H9 (cell line): Measurements from ENCODE around the gene COX11. TPM values are rescaled to one million over a fixed set of nuclear protein-coding genes. Genes with fewer than 3 reads are reported as not detected.

Source experiments
- DNase-seq: peaks from one replicate; pipeline ENCODE4 v3.0.0-alpha.2; 2017
- H2AFZ ChIP-seq: one replicate; pipeline ENCODE4 v1.6.1; 2013; ENCODE audit warnings: mild to moderate bottlenecking, low read length, control low read depth, moderate library complexity
- H2AK5ac ChIP-seq: 2 replicates; pipeline ENCODE4 v1.6.1; 2013; ENCODE audit warnings: low read length, control low read depth, mixed read lengths; ENCODE audit not compliant: insufficient read length
- H2BK120ac ChIP-seq: one replicate; pipeline ENCODE4 v1.6.1; 2013; ENCODE audit warnings: low read depth, mild to moderate bottlenecking, low read length, control low read depth, inconsistent platforms; ENCODE audit not compliant: poor library complexity, severe bottlenecking
- H2BK12ac ChIP-seq: 2 replicates; pipeline ENCODE4 v1.6.1; 2013; ENCODE audit warnings: low read length, control low read depth, mixed read lengths, low read depth; ENCODE audit not compliant: insufficient read length
- H2BK15ac ChIP-seq: 2 replicates; pipeline ENCODE4 v1.6.1; 2013; ENCODE audit warnings: low read depth, low read length, control low read depth
- H2BK20ac ChIP-seq: one replicate; pipeline ENCODE4 v1.6.1; 2013; ENCODE audit warnings: low read depth, mild to moderate bottlenecking, low read length, control low read depth, inconsistent platforms; ENCODE audit not compliant: poor library complexity, severe bottlenecking
- H2BK5ac ChIP-seq: 2 replicates; pipeline ENCODE4 v1.6.1; 2013; ENCODE audit warnings: low read length, control low read depth, mixed read lengths; ENCODE audit not compliant: insufficient read length
- H3K14ac ChIP-seq: 2 replicates; pipeline ENCODE4 v1.6.1; 2013; ENCODE audit warnings: low read length, control low read depth; ENCODE audit not compliant: insufficient read depth
- H3K18ac ChIP-seq: 2 replicates; pipeline ENCODE4 v1.6.1; 2013; ENCODE audit warnings: low read depth, mild to moderate bottlenecking, mixed read lengths, low read length, control low read depth; ENCODE audit not compliant: insufficient read length
- H3K23ac ChIP-seq: 2 replicates; pipeline ENCODE4 v1.6.1; 2013; ENCODE audit warnings: low read length, control low read depth, mixed read lengths, low read depth; ENCODE audit not compliant: insufficient read length
- H3K23me2 ChIP-seq: 2 replicates; pipeline ENCODE4 v1.6.1; 2013; ENCODE audit warnings: low read depth, mild to moderate bottlenecking, mixed read lengths, low read length, control low read depth; ENCODE audit not compliant: insufficient read length, poor library complexity, severe bottlenecking
- H3K27ac ChIP-seq: 2 replicates; pipeline ENCODE4 v1.5.1; 2013; ENCODE audit warnings: low read length, control low read depth, mixed read lengths, low read depth; ENCODE audit not compliant: insufficient read length
- H3K27me3 ChIP-seq: 2 replicates; pipeline ENCODE4 v1.6.1; 2013; ENCODE audit warnings: low read length, control low read depth, inconsistent platforms; ENCODE audit not compliant: insufficient read depth
- H3K4ac ChIP-seq: 2 replicates; pipeline ENCODE4 v1.6.1; 2013; ENCODE audit warnings: low read depth, mild to moderate bottlenecking, control low read depth, inconsistent platforms, low read length, moderate library complexity
- H3K4me1 ChIP-seq: 2 replicates; pipeline ENCODE4 v1.6.1; 2013; ENCODE audit warnings: low read length, control low read depth, inconsistent platforms; ENCODE audit not compliant: insufficient read depth
- H3K4me2 ChIP-seq: 2 replicates; pipeline ENCODE4 v1.6.1; 2013; ENCODE audit warnings: low read length, control low read depth, mixed read lengths; ENCODE audit not compliant: insufficient read length, insufficient read depth
- H3K56ac ChIP-seq: 2 replicates; pipeline ENCODE4 v1.6.1; 2013; ENCODE audit warnings: low read depth, mild to moderate bottlenecking, mixed read lengths, low read length, control low read depth; ENCODE audit not compliant: insufficient read length
- H3K79me1 ChIP-seq: 2 replicates; pipeline ENCODE4 v1.6.1; 2013; ENCODE audit warnings: low read depth, mild to moderate bottlenecking, moderate library complexity, low read length, control low read depth, inconsistent platforms; ENCODE audit not compliant: insufficient read depth, poor library complexity, severe bottlenecking
- H3K79me2 ChIP-seq: 2 replicates; pipeline ENCODE4 v1.6.1; 2013; ENCODE audit warnings: low read length, control low read depth, inconsistent platforms; ENCODE audit not compliant: insufficient read depth
- H3K9ac ChIP-seq: 2 replicates; pipeline ENCODE4 v1.6.1; 2013; ENCODE audit warnings: low read length, control low read depth, mixed read lengths; ENCODE audit not compliant: insufficient read length; ENCODE audit errors: extremely low read depth
- H3K9me3 ChIP-seq: one replicate; pipeline ENCODE4 v1.6.1; 2013; ENCODE audit warnings: low read depth, low read length, inconsistent platforms; ENCODE audit not compliant: control insufficient read depth
- H3T11ph ChIP-seq: one replicate; pipeline ENCODE4 v1.6.1; 2013; ENCODE audit warnings: mild to moderate bottlenecking, low read length, control low read depth, inconsistent platforms
- H4K20me1 ChIP-seq: one replicate; pipeline ENCODE4 v1.6.1; 2013; ENCODE audit not compliant: control insufficient read depth, insufficient read length, insufficient read depth
- H4K5ac ChIP-seq: 2 replicates; pipeline ENCODE4 v1.6.1; 2013; ENCODE audit warnings: low read depth, mild to moderate bottlenecking, mixed read lengths, low read length, control low read depth; ENCODE audit not compliant: insufficient read length
- H4K8ac ChIP-seq: replicated peaks from 2 replicates; pipeline ENCODE4 v1.6.1; 2013; ENCODE audit warnings: low read length, control low read depth, mixed read lengths, low read depth; ENCODE audit not compliant: insufficient read length
- H4K91ac ChIP-seq: 2 replicates; pipeline ENCODE4 v1.6.1; 2013; ENCODE audit warnings: low read depth, mild to moderate bottlenecking, moderate library complexity, mixed read lengths, low read length, control low read depth; ENCODE audit not compliant: insufficient read length
- H3K27ac Mint-ChIP-seq, 3 experiments: 2 replicates in 2 of 3; 3 replicates in 1 of 3; pipeline ENCODE4 v1.8.0; 2020 to 2021; ENCODE audit warnings: mixed read lengths in 3 of 3, mild to moderate bottlenecking in 1 of 3, moderate library complexity in 1 of 3
- H3K27me3 Mint-ChIP-seq: 2 replicates; pipeline ENCODE4 v1.8.0; 2021; ENCODE audit warnings: low read depth, mild to moderate bottlenecking, moderate library complexity, mixed read lengths
- H3K36me3 Mint-ChIP-seq, 3 experiments: 2 replicates in 2 of 3; 3 replicates in 1 of 3; pipeline ENCODE4 v1.8.0; 2020 to 2021; ENCODE audit warnings: low read depth in 3 of 3, mixed read lengths in 3 of 3; ENCODE audit not compliant: insufficient read depth in 1 of 3
- H3K4me1 Mint-ChIP-seq, 2 experiments: 2 replicates each; pipeline ENCODE4 v1.8.0; 2020; ENCODE audit warnings: mixed read lengths in 2 of 2
- H3K4me3 Mint-ChIP-seq, 2 experiments: 2 replicates in 1 of 2; 3 replicates in 1 of 2; pipeline ENCODE4 v1.8.0; 2020 to 2021; ENCODE audit warnings: mild to moderate bottlenecking in 2 of 2, mixed read lengths in 2 of 2, moderate library complexity in 1 of 2
- H3K9me3 Mint-ChIP-seq, 2 experiments: 2 replicates in 1 of 2; 3 replicates in 1 of 2; pipeline ENCODE4 v1.8.0; 2020; ENCODE audit warnings: mild to moderate bottlenecking in 2 of 2, mixed read lengths in 2 of 2, moderate library complexity in 1 of 2
- CTCF ChIP-seq: fragments of 200-600 bp; sonication (generic); conservative IDR thresholded peaks from 3 replicates; pipeline ENCODE4 v1.8.0; 2021; ENCODE audit warnings: antibody characterized with exemption, mild to moderate bottlenecking
- WGBS: extraction: QIAGEN DNeasy Blood & Tissue Kit; methylation state at CpG from one replicate; pipeline ENCODE4 v1.1.7; 2013; ENCODE audit warnings: missing lambda C conversion rate, low lambda C conversion rate, mixed read lengths; ENCODE audit not compliant: insufficient read length; ENCODE audit errors: extremely low coverage; 5-methylcytosine and 5-hydroxymethylcytosine counted together
- total RNA-seq: library from RNA; stranded (reverse); gene quantifications from 2 replicates; pipeline ENCODE4 v1.2.1, GENCODE V29; 2021

Gene COX11
- total RNA-seq, 1 experiment from 2014 or later: 76.1 TPM

- Histone ChIP-seq H2AK5ac (no peak overlapping the region), H3K9ac (no peak overlapping the region), H3K79me2 (peaks cover 10% of the 10 kb centered on the region; the same call in 1 of the 2 replicates), H4K5ac (no peak overlapping the region), H4K91ac (no peak overlapping the region), H2BK5ac (no peak overlapping the region), H2BK120ac (no peak overlapping the region), H2AFZ (no peak overlapping the region), H2BK15ac (no peak overlapping the region), H3K18ac (no peak overlapping the region), H3K27me3 (no peaks in the 10 kb centered on the region), H3K56ac (no peak overlapping the region), H3K14ac (no peak overlapping the region), H3K23ac (no peak overlapping the region), H3K4ac (no peak overlapping the region), H3K4me2 (no peak overlapping the region), H3K4me1 (no peaks in the 10 kb centered on the region), H3K79me1 (no peaks in the 10 kb centered on the region), H2BK20ac (no peak overlapping the region), H4K20me1 (no peaks in the 10 kb centered on the region), H3K9me3 (no peaks in the 10 kb centered on the region), H4K8ac (no peak overlapping the region), H3K27ac (no peak overlapping the region), H3T11ph (no peak overlapping the region), H2BK12ac (no peak overlapping the region), H3K23me2 (peaks cover 6% of the 10 kb centered on the region)
- H3K27me3 Mint-ChIP-seq: no peaks in the 10 kb centered on the region
- no peak overlapping the region; a peak in 1 of 7 replicates for H3K27ac Mint-ChIP-seq
- peaks cover 0 to 10% of the 10 kb centered on the region in 2 experiments; a peak in 2 of 5 replicates for H3K9me3 Mint-ChIP-seq
- no peak for TF ChIP-seq CTCF
- no peak overlapping the region for H3K4me3 Mint-ChIP-seq
- no peak for DNase-seq
- peaks cover 4 to 14% (median 12%) of the 10 kb centered on the region in 3 experiments; a peak in 6 of 7 replicates for H3K36me3 Mint-ChIP-seq
- peaks cover 0 to 2% of the 10 kb centered on the region in 2 experiments; a peak in 1 of 4 replicates for H3K4me1 Mint-ChIP-seq
- no CpG with 5 or more reads among the region's 3 CpGs for WGBS
Measured at GRCh38 chr17:54972406-54973138, 4.1 kb upstream of the COX11 start.
